Body of pancreas (tissue), 4 donors: ENCODE measurements around the gene TLNRD1. TPM values are rescaled to one million over a fixed set of nuclear protein-coding genes. Genes with fewer than 3 reads are reported as not detected.
A peak's percentile ranks its signal among the peaks of the same experiment; 100 is the strongest.
"Not testable (repeated sequence)": the region's sequence is repeated elsewhere in the genome, so short reads cannot be mapped to it uniquely, and the experiment has no call there.

Experiments used
- ATAC-seq: fragments of 150-250 bp; one replicate; pipeline ENCODE4 v1.9.1; 2016
- DNase-seq, 4 donors: peaks; one replicate each; pipeline ENCODE4 v3.0.0-alpha.2; 2019
- H3K27ac ChIP-seq, 4 donors: fragments of 200-600 bp; sonication (generic); 1 replicate in 3 of 4; 2 replicates in 1 of 4; pipeline versions ENCODE4 v1.5.1 to v1.6.1; 2016 to 2019; ENCODE audit warnings: mild to moderate bottlenecking in 1 of 4, mixed read lengths in 1 of 4, moderate library complexity in 1 of 4
- H3K27me3 ChIP-seq, 2 donors: fragments of 200-600 bp; sonication (generic); one replicate each; pipeline ENCODE4 v1.6.0; 2016; ENCODE audit warnings: mild to moderate bottlenecking in 1 of 2
- H3K36me3 ChIP-seq, 2 donors: fragments of 200-600 bp; sonication (generic); replicated peaks in 1 of 2; 2 replicates each; pipeline ENCODE4 v1.5.1; 2016; ENCODE audit warnings: low read depth in 2 of 2; ENCODE audit not compliant: insufficient read depth in 1 of 2
- H3K4me1 ChIP-seq: fragments of 200-600 bp; sonication (generic); one replicate; pipeline ENCODE4 v1.6.0; 2016
- H3K4me3 ChIP-seq, 2 donors: fragments of 200-600 bp; sonication (generic); 1 replicate in 1 of 2; 2 replicates in 1 of 2; pipeline ENCODE4 v1.5.1; 2016 to 2019
- H3K9me3 ChIP-seq, 3 donors: fragments of 200-600 bp; sonication (generic); 1 replicate in 2 of 3; 2 replicates in 1 of 3; pipeline ENCODE4 v1.5.1; 2016
- CTCF ChIP-seq, 7 experiments: fragments of 450-650 bp in 4 of 7; fragments of 200-600 bp in 3 of 7; sonication (generic) in 3 of 7; IDR thresholded peaks; one replicate each; pipeline ENCODE4 v1.5.1; 2016 to 2019; ENCODE audit warnings: antibody characterized with exemption in 7 of 7
- POLR2A ChIP-seq, 3 donors: fragments of 450-650 bp; IDR thresholded peaks; one replicate each; pipeline ENCODE4 v1.6.1; 2016; ENCODE audit warnings: antibody characterized with exemption in 3 of 3, mild to moderate bottlenecking in 2 of 3
- WGBS, 2 donors: methylation state at CpG; one replicate each; pipeline ENCODE4 v1.1.5; 2017; 5-methylcytosine and 5-hydroxymethylcytosine counted together
- intact Hi-C: fragments of 100-400 bp; cut with DNase I; formaldehyde crosslinking; loops from one replicate; pipeline ENCODE4 v1.15.1; 2023
- total RNA-seq, 2 donors: library from RNA; depleted of rRNA; stranded (reverse); fragments of >200 nt; gene quantifications; one replicate each; pipeline ENCODE4 v1.1.0, GENCODE V29; 2016

TLNRD1 gene
- 10 to 100 TPM; 22.6 to 44.8 TPM for total RNA-seq

- Histone ChIP-seq H3K4me3 (peak within 1 kb of the TSS; percentile 55 to 92), H3K36me3 (no peaks in the 10 kb centered on the region), H3K27ac (peak within 1 kb of the TSS; percentile 95 to 98 (median 97)), H3K9me3 (no peaks in the 10 kb centered on the region), H3K27me3 (no peaks in the 10 kb centered on the region), H3K4me1 (peaks cover 42% of the 10 kb centered on the region)
- WGBS, 2 donors = 0% methylated on average over 7 to 66 of the region's 66 CpGs
- DNase-seq (peak; percentile 92 to 95 (median 92)), ATAC-seq (peak; percentile 82)
- TF ChIP-seq POLR2A (IDR thresholded peaks at IDR 0.05) = peak; percentile 94 to 98 (median 98)
- no peak for TF ChIP-seq CTCF (IDR thresholded peaks at IDR 0.05)
- intact Hi-C loops = no loop called here
Observed at GRCh38 chr15:81000624-81001151, at the start of gene TLNRD1. Gene TLNRD1, plus strand, starts transcription at chr15:81000923. Its CDS starts 1,349 bp downstream, at chr15:81002272.

GRCh38 chr15:80951941-80952340 lies 48.8 kb upstream of the TLNRD1 start:
- Histone ChIP-seq H3K4me3 (no peak overlapping the region), H3K27me3 (no peaks in the 10 kb centered on the region), H3K4me1 (no peaks in the 10 kb centered on the region), H3K9me3 (no peaks in the 10 kb centered on the region), H3K36me3 (peaks cover 0 to 15% of the 10 kb centered on the region in 2 donors), H3K27ac (no peak overlapping the region)
- TF ChIP-seq CTCF (IDR thresholded peaks at IDR 0.05) (no peak), POLR2A (IDR thresholded peaks at IDR 0.05) (no peak)
- intact Hi-C loops = no loop called here
- DNase-seq (no peak), ATAC-seq (no peak)
- 67 to 69% methylated on average over 5 of the region's 5 CpGs for WGBS, 2 donors

GRCh38 chr15:80953001-80953952 lies 47.4 kb upstream of the TLNRD1 start:
- H3K27ac ChIP-seq = no peak overlapping the region
- H3K36me3 ChIP-seq = peaks cover 0 to 13% of the 10 kb centered on the region in 2 donors
- H3K27me3 ChIP-seq = no peaks in the 10 kb centered on the region
- TF ChIP-seq POLR2A (IDR thresholded peaks at IDR 0.05) (no peak), CTCF (IDR thresholded peaks at IDR 0.05) (no peak)
- no peak overlapping the region for H3K4me3 ChIP-seq
- no peaks in the 10 kb centered on the region for H3K9me3 ChIP-seq
- intact Hi-C loops = no loop called here
- WGBS, 2 donors = 93 to 98% methylated on average over 12 of the region's 12 CpGs
- ATAC-seq (no peak), DNase-seq (no peak)
- H3K4me1 ChIP-seq = no peaks in the 10 kb centered on the region

- 94 to 97% methylated on average over 9 of the region's 9 CpGs for WGBS, 2 donors
- Histone ChIP-seq H3K27ac (no peak overlapping the region), H3K4me3 (no peak overlapping the region), H3K36me3 (peaks cover 0 to 11% of the 10 kb centered on the region in 2 donors), H3K27me3 (no peaks in the 10 kb centered on the region), H3K9me3 (no peaks in the 10 kb centered on the region), H3K4me1 (no peaks in the 10 kb centered on the region)
- intact Hi-C loops = no loop called here
- no peak for DNase-seq
- ATAC-seq = no peak
- TF ChIP-seq CTCF (IDR thresholded peaks at IDR 0.05) (no peak), POLR2A (IDR thresholded peaks at IDR 0.05) (no peak)
Observed at GRCh38 chr15:80953953-80954778, 46.6 kb upstream of the TLNRD1 start.

- ATAC-seq, H3K36me3 ChIP-seq, H3K27me3 ChIP-seq, DNase-seq, intact Hi-C loops, H3K27ac ChIP-seq, H3K4me3 ChIP-seq, H3K4me1 ChIP-seq, H3K9me3 ChIP-seq: not testable (repeated sequence)
- WGBS, 2 donors = 92% methylated on average over 18 to 19 of the region's 19 CpGs
Observed at GRCh38 chr15:80955571-80956452, 44.9 kb upstream of the TLNRD1 start.
